Cardiac fibroblast (primary cell): ENCODE results near the gene PEX11G.

ENCODE experiments used
- DNase-seq, 2 donors: peaks; one replicate each; pipeline versions ENCODE4 v3.0.0 to v3.0.0-alpha.2; 2010; ENCODE audit warnings: low read depth in 2 of 2
- H3K4me3 ChIP-seq, 2 donors: replicated peaks in 1 of 2; 1 replicate in 1 of 2; 2 replicates in 1 of 2; pipeline ENCODE4 v1.5.1; 2011; ENCODE audit warnings: low read depth in 2 of 2, low read length in 2 of 2, mild to moderate bottlenecking in 2 of 2, moderate library complexity in 1 of 2
- TF ChIP-seq, protein P1 (sequence below): IDR thresholded peaks from one replicate; pipeline ENCODE4 v1.5.1; 2011; ENCODE audit warnings: low read depth, mild to moderate bottlenecking, low read length, inconsistent platforms

Gene PEX11G

DNA sequence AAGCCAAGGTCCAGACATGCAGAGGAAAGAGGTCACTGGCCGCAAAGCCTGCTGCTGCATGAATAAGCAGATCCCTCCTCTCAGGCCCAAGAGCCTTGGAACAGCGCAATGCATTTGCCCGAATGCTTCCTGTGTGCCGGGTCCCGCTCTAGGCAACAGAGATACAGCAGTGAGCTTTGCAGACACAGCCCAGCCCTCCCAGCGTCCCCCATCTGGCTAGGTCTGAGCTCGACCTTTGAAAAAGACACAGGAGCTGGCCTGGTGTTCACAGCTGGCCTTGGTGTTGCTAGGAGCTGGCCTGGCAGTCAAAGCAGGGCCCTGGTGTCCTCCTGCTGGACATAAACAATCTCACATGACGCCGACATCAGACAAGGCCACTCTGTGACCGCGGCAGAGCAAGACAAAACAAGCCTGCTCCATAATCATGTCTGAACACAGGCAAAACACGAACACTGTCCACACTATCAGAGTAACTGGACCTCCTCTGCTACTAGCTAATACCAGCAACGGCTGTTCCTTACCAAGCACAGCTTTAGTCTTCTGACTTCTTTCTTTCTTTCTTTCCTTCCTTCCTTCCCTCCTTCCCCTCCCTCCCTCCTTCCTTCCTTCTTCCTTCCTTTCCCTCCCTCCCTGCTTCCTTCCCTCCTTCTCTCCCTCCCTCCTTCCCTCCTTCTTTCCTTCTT is 5.7 kb upstream of the PEX11G start:
- no peak overlapping the region for H3K4me3 ChIP-seq

DNA sequence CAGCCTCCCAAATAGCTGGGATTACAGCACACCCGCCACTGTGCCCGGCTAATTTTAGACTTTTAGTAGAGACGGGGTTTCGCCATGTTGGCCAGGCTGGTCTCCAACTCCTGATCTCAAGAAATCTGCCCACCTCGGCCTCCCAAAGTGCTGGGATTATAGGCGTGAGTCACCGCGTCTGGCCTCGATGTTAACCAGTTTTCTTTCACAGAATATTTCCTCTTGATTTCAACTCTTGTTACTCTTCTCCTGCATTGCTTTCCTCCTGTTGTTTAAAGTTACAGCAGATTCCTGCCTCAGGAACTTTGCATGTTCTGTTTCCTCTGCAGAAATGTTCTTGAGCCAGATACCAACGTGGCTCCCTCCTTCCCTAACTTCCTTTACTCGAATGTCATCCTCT is 3.7 kb upstream of the PEX11G start:
- TF ChIP-seq, protein P1, sequence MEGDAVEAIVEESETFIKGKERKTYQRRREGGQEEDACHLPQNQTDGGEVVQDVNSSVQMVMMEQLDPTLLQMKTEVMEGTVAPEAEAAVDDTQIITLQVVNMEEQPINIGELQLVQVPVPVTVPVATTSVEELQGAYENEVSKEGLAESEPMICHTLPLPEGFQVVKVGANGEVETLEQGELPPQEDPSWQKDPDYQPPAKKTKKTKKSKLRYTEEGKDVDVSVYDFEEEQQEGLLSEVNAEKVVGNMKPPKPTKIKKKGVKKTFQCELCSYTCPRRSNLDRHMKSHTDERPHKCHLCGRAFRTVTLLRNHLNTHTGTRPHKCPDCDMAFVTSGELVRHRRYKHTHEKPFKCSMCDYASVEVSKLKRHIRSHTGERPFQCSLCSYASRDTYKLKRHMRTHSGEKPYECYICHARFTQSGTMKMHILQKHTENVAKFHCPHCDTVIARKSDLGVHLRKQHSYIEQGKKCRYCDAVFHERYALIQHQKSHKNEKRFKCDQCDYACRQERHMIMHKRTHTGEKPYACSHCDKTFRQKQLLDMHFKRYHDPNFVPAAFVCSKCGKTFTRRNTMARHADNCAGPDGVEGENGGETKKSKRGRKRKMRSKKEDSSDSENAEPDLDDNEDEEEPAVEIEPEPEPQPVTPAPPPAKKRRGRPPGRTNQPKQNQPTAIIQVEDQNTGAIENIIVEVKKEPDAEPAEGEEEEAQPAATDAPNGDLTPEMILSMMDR, result no peak
- no peak overlapping the region for H3K4me3 ChIP-seq
- no peak for DNase-seq

More for the DNA sequence above, 5.7 kb upstream of the PEX11G start:
- DNase-seq, result peak; percentile 52 to 65
- TF ChIP-seq, protein P1, result peak; percentile 34

DNA sequence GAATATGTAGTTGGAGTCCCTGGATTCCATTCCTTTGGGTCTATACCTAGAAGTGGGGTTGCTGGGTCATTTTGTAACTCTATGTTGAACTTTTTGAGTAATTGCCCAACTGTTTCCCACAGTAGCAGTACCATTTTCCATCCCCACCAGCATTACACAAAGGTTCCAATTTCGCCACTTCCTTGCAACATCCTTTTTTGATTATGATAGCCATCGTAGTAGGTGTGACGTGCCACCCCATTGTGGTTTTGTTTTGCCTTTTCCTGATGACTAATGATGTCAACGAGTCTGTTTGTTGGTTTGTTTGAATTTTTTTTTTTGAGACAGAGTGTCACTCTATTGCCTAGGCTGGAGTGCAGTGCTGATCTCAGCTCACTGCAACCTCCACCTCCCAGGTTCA is 3.3 kb upstream of the PEX11G start:
- no peak overlapping the region for H3K4me3 ChIP-seq
- TF ChIP-seq, protein P1, result no peak
- peak; percentile 56 to 84 for DNase-seq

DNA sequence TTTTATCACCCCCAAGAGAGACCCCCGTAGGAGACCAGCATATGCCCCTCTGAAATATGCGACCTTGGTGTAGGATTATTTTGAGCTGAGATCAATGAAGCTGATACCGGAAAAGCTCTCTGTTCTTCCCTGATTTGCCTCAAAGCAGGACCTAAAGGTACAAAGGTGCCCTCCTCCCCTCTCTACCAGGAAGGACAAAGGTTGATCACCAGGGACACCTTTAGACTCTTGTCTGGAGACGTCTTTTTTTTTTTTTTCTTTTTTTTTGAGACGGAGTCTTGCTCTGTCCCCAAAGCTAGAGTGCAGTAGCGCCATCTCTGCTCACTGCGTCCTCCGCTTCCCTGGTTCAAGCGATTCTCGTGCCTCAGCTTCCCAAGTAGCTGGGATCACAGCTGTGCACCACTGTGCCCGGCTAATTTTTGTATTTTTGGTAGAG is 792 bp upstream of the PEX11G start:
- no peak for DNase-seq
- TF ChIP-seq, protein P1, result no peak
- no peak overlapping the region for H3K4me3 ChIP-seq

DNA sequence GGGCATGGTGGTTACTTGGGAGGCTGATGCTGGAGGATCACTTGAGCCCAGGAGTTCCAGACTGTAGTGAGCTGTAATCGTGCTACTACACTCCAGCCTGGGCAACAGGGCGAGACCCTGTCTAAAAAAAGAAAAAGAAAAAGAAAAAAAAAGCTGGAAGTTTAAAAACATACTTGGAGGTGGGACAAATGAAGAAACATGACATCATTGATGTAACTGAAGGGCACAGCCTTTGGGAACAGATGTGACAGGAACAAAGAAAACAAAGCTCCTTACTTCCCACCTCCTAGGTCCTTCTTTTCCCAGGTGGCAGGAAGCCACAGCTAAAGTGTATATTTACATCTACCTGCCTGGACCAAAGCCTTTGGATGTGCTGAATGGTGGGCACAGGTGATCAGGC is 1.9 kb downstream of the PEX11G start:
- no peak for DNase-seq
- TF ChIP-seq, protein P1, result no peak
- H3K4me3 ChIP-seq, result no peak overlapping the region

DNA sequence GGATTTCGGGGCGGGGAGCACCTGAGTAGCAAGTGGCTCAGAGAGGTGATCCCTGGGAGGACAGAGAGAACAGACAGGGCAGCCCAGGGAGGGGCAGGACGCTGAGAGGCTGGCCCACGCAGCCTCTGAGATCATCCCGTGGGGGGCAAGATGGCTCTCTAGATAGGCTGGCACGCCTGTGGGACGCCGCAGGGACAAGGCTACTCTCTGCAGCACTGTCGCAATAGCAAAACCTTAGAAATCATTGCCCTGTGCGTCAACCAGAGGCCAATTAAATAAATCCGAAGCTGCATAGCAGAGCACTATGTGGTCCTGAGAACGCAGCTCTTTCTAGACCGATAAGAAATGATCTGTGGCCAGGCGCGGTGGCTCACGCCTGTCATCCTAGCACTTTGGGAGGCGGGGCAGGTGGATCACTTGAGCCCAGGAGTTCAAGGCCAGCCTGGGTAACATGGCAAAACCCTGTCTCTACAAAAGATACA is 5.1 kb downstream of the PEX11G start:
- no peak overlapping the region for H3K4me3 ChIP-seq
- DNase-seq, result no peak
- TF ChIP-seq, protein P1, result no peak
